Right ventricle myocardium superior (tissue), 1 donor: ENCODE results near the gene EIF4EBP3. TPM values are rescaled to one million over a fixed set of nuclear protein-coding genes. Genes with fewer than 3 reads are reported as not detected.

Experiments used
- ATAC-seq: fragments of 200-7000 bp; cut with Tn5 transposase; one replicate; pipeline ENCODE4 v1.9.1; 2020; ENCODE audit warnings: mild to moderate bottlenecking; ENCODE audit not compliant: poor library complexity
- DNase-seq: peaks from one replicate; pipeline ENCODE4 v3.0.0-alpha.2; 2020
- intact Hi-C: fragments of 100-400 bp; cut with DNase I; formaldehyde crosslinking; loops from one replicate; pipeline ENCODE4 v1.11.2; 2022
- total RNA-seq: library from RNA; stranded (reverse); fragmentation: NEBNext Ultra II Directional; extraction: Animal tissue kit (Norgen Biotek cat#: 25700); gene quantifications from one replicate; pipeline ENCODE4 v1.2.1, GENCODE V29; 2021
- donor health status: DM: no; HTN: yes; CAD: no; lungs with severe emphysema.

EIF4EBP3 gene
- total RNA-seq, 1 donor from 2014 or later = 12.0 TPM

- ATAC-seq (no peak), DNase-seq (no peak)
- intact Hi-C loops = no loop called here
These were observed 7.0 kb downstream of the EIF4EBP3 start for GRCh38 chr5:140554454-140554853.

DNA sequence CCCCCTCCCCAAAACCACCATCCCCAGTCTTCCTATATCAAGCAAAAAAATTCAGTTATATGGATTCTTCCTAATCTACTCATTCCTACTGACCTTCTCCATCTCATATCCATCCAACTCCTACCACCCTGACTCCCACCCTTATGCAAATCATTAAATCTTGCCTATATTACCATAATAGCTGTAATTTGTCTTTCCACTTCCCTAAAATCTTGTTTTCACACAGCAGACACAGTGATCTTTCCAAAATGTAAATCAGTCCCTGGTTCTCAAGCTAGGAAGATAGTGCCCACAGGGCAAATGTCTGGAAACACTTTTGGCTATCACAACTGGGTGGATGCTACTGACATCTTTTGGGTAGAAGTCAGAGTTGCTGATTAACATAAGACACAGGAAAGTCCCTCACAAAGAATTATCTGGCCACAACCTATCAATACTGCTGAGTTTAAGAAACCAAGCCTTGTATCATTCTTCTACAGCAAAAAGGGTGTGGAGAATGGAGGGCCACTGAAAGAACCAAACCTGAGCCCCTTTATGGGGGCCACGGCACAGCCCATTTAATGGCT lies 8.4 kb downstream of the EIF4EBP3 start:
- intact Hi-C loops = no loop called here
- no peak for ATAC-seq
- no peak for DNase-seq

DNA sequence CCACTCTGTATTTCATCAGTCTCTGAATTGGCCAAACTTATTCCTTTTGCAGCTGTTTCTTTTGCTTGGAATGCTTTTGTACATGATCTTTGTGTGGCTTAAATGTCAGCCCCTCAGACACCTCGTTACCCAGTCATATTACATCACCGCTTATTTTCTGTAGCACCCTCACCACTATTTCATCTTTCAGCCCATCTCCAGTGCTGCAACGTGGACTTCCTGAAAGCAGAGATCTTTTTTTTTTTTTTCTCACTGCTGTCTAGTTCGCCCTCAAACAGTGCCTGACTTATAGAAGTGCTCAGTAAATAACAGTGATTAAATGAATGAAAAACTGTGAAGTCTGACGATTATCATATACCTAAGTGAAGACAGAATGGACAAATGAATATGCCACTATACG lies 9.0 kb downstream of the EIF4EBP3 start:
- intact Hi-C loops = no loop called here
- DNase-seq (no peak), ATAC-seq (no peak)

GRCh38 chr5:140557136-140557805 lies 9.8 kb downstream of the EIF4EBP3 start, which contains the start of gene SRA1:
Gene SRA1 (minus strand): TSS chr5:140557473. CDS start chr5:140557452, 21 bp downstream.
- peak; percentile 97 for DNase-seq
- peak; percentile 98 for ATAC-seq
- intact Hi-C loops = no loop called here

DNA sequence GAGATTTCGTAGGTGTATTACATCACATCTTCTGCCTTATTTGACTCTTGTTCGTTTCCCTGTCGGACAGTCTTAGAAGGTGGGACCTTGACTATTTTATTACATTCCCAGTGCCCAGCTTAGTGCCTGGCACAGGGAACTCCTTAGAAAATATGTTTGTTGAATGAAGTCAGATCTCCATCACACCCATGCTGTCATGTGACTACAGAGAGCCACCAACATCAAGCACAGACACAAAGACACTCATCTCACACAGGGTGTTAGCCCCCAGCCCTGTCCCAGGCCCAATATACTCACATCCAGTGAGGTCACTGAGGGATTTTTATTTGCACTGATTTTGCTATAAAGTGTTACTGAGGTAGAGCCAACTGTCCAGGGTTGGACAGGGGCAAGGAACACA lies 10.5 kb downstream of the EIF4EBP3 start:
- DNase-seq = no peak
- no peak for ATAC-seq
- intact Hi-C loops = no loop called here

DNA sequence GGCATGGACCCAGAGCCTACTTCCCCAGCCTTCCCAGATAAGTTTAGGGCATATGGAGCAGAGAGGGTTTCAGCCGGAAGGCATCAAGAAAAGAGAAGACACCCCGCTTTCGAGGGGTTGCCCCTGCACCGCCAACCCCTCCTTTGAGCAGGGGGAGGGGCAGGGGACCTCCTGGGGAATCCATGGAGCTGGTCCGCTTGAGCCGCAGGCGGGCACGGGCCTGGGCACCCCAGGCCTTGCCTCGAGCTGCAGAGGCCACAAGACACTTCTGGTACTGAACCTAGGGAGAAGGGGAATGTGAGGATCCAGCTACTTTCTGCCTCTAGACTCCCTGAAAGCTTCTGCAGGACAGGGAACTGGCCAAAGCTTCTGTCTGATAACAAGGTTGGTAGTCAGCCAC lies 11.1 kb downstream of the EIF4EBP3 start:
- ATAC-seq (no peak), DNase-seq (no peak)
- intact Hi-C loops = no loop called here

DNA sequence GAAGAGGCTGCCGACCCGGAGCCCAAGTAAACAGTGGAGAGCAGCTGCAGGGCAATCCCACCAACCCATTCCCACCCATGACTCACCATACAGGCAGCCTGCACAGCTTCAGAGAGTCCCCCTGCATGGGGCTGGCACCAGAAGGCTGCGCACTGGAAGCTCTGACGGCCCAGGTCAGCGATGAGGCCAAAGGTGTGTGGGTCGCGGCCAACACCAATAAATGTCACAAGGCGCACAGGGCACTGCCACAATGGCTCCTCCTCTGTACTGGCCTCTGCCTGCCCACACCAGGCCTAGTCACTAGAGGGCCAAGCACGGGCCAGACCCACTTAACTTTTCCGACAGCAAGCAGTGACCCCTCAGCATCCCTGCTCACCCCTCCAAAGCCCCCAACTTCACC lies 12.8 kb downstream of the EIF4EBP3 start:
- ATAC-seq = no peak
- intact Hi-C loops = no loop called here
- no peak for DNase-seq

- intact Hi-C loops = no loop called here
- ATAC-seq (no peak), DNase-seq (no peak)
These were observed 14.5 kb downstream of the EIF4EBP3 start for GRCh38 chr5:140561753-140562523.

- no peak for DNase-seq
- ATAC-seq = no peak
- intact Hi-C loops = no loop called here
These were observed 16.1 kb downstream of the EIF4EBP3 start for GRCh38 chr5:140563596-140563995.

- DNase-seq (peak; percentile 97), ATAC-seq (peak; percentile 95)
- intact Hi-C loops = no loop called here
These were observed 16.9 kb downstream of the EIF4EBP3 start, which contains the start of the genes APBB3 and SLC35A4 for GRCh38 chr5:140564196-140565023. Gene APBB3 (minus strand): TSS chr5:140564598. CDS start chr5:140564245, 353 bp downstream. Gene SLC35A4 (plus strand): TSS chr5:140564828. CDS start chr5:140567170, 2,342 bp downstream.

DNA sequence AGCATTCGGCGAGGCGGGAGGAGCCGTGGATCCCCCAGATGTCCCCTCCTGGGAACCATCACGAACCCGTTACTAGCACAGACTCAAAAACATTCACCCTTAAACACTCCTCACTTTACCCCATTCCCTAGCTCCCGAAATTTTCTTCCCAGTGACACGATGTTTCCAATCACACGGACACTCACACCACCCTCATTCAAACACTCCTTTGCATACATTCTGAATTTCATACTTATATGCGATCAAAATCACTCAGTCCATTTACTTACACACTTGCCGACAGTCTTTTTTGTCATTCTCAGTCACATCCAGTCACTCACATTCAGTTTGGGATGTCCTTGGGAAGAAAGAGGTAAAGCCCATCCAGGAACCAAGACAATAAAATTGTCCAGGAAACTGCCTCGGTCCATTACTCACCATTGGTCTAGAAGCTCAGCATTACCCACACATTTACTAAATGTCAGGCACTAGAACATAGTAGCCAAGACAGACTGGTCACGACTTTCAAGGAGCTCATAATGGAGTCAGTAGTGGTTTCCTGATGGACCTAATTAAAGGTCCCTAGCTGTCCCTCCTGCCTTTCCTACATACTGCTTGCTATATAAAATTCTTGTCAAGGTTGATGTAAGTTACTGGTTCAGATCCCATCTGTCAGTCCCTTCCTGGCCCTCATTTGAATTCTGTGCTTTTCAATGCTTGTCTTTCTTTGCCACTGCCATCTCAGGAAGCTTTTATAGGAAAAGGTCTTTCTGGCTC lies 17.7 kb downstream of the EIF4EBP3 start:
- intact Hi-C loops = no loop called here
- DNase-seq (no peak), ATAC-seq (no peak)

- ATAC-seq = no peak
- intact Hi-C loops = no loop called here
- DNase-seq = no peak
These were observed 18.3 kb downstream of the EIF4EBP3 start for GRCh38 chr5:140565780-140566095.

DNA sequence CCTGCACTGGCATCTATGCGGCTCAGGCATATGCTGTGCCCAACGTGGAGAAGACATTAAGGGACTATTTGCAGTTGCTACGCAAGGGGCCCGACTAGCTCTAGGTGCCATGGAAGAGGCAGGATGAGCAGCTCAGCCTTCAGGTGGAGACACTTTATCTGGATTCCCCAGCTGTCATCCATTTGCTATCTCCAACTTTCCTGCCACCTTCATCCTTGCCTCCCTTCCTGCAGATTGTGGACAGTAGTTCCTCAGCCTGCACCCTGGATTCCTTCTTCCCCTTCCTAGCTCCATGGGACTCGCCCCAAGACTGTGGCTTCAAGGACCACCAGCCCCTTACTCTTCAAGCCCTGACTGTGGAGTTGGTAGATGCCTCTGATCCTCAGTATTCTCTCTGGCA lies 19.2 kb downstream of the EIF4EBP3 start:
- ATAC-seq (no peak), DNase-seq (no peak)
- intact Hi-C loops = no loop called here

- DNase-seq (no peak), ATAC-seq (no peak)
- intact Hi-C loops = no loop called here
These were observed 19.8 kb downstream of the EIF4EBP3 start for GRCh38 chr5:140567136-140567818.

GRCh38 chr5:140567871-140568270 lies 20.4 kb downstream of the EIF4EBP3 start:
- no peak for ATAC-seq
- intact Hi-C loops = no loop called here
- no peak for DNase-seq

GRCh38 chr5:140568443-140569063 lies 21.1 kb downstream of the EIF4EBP3 start:
- no peak for ATAC-seq
- DNase-seq = no peak
- intact Hi-C loops = no loop called here

- no peak for DNase-seq
- ATAC-seq = no peak
- intact Hi-C loops = no loop called here
These were observed 21.7 kb downstream of the EIF4EBP3 start for GRCh38 chr5:140569197-140569596.
